Heart left ventricle (tissue), 16 donors: ENCODE data around the gene CC2D2A. TPM values are rescaled to one million over a fixed set of nuclear protein-coding genes. Genes with fewer than 3 reads are reported as not detected.

Experiments used
- ATAC-seq, 4 donors: fragments of 200-7000 bp; cut with Tn5 transposase; one replicate each; pipeline ENCODE4 v1.9.1; 2020 to 2022; ENCODE audit warnings: moderate library complexity in 4 of 4, mild to moderate bottlenecking in 3 of 4, moderate number of reproducible peaks in 1 of 4
- DNase-seq, 5 donors: peaks; one replicate each; pipeline ENCODE4 v3.0.0-alpha.2; 2020
- H3K27ac ChIP-seq, 12 donors: fragments of 200-600 bp; sonication (generic) in 4 of 12; one replicate each; pipeline versions ENCODE4 v1.5.0 to v1.8.0; 2016 to 2022; ENCODE audit warnings: mild to moderate bottlenecking in 2 of 12
- H3K27me3 ChIP-seq, 9 donors: fragments of 200-600 bp; sonication (generic) in 2 of 9; one replicate each; pipeline versions ENCODE4 v1.5.1 to v1.8.0; 2016 to 2022; ENCODE audit warnings: mild to moderate bottlenecking in 3 of 9
- H3K36me3 ChIP-seq, 9 donors: fragments of 200-600 bp; sonication (generic) in 2 of 9; one replicate each; pipeline versions ENCODE4 v1.5.0 to v1.8.0; 2018 to 2022; ENCODE audit warnings: mild to moderate bottlenecking in 2 of 9
- H3K4me1 ChIP-seq, 12 donors: fragments of 200-600 bp; sonication (generic) in 4 of 12; one replicate each; pipeline versions ENCODE4 v1.5.0 to v1.8.0; 2016 to 2022; ENCODE audit warnings: mild to moderate bottlenecking in 3 of 12
- H3K4me3 ChIP-seq, 12 donors: fragments of 200-600 bp; sonication (generic) in 4 of 12; one replicate each; pipeline versions ENCODE4 v1.5.0 to v1.8.0; 2017 to 2022; ENCODE audit warnings: mild to moderate bottlenecking in 9 of 12, moderate library complexity in 4 of 12
- H3K9me3 ChIP-seq, 12 donors: fragments of 200-600 bp; sonication (generic) in 4 of 12; one replicate each; pipeline versions ENCODE4 v1.5.0 to v1.8.0; 2016 to 2022; ENCODE audit warnings: mild to moderate bottlenecking in 1 of 12
- CTCF ChIP-seq, 12 donors: fragments of 200-600 bp; sonication (generic) in 4 of 12; IDR thresholded peaks; one replicate each; pipeline versions ENCODE4 v1.5.0 to v1.8.0; 2018 to 2022; ENCODE audit warnings: antibody characterized with exemption in 12 of 12, mild to moderate bottlenecking in 5 of 12
- POLR2A ChIP-seq, 2 donors: fragments of 450-650 bp; IDR thresholded peaks; one replicate each; pipeline ENCODE4 v1.6.1; 2017; ENCODE audit warnings: antibody characterized with exemption in 2 of 2, mild to moderate bottlenecking in 2 of 2, moderate library complexity in 2 of 2
- WGBS, 4 donors: extraction: QIAGEN DNeasy Blood & Tissue Kit in 2 of 4; methylation state at CpG; one replicate each; pipeline versions ENCODE4 v1.1.5 to v1.1.7; 2013 to 2018; 5-methylcytosine and 5-hydroxymethylcytosine counted together
- intact Hi-C, 10 donors: fragments of 100-400 bp; cut with DNase I; formaldehyde crosslinking; loops; one replicate each; pipeline versions ENCODE4 v1.11.1 to v1.14.2; 2022
- long read RNA-seq, 3 donors: library from polyadenylated mRNA; unstranded; transcript quantifications; one replicate each; pipeline ENCODE4 v2.0.0, GENCODE V29; 2020 to 2021
- polyA plus RNA-seq, 2 donors: library from polyadenylated mRNA; stranded (reverse); fragments of 200-250 nt; gene quantifications; one replicate each; pipeline ENCODE4 v1.2.3, GENCODE V29; 2013
- total RNA-seq, 9 donors: library from RNA; depleted of rRNA in 2 of 9; stranded (reverse); fragments of >200 nt in 2 of 9; fragmentation: NEBNext Ultra II Directional in 3 of 9; extraction: Animal tissue kit (Norgen Biotek cat#: 25700) in 3 of 9; gene quantifications; one replicate each; pipeline versions ENCODE4 v1.1.0 to v1.2.4, GENCODE V29; 2016 to 2023
- donor health status: ischemic (EF 13 %, LVEDD 7.1; RV severe dilation, severe dysfunction).
- donor health status: healthy with polysubstance abuse.
- donor health status: DM: no; HTN: yes; CAD: no.
- donor health status: DM: no; HTN: no; CAD: no.
- donor health status: ischemic (EF 25% LVEDD 6.9; RV normal size, moderate dysfunction).
- donor health status: ischemic (EF 25% LVEDD 5.7; RV mildly dilated, moderate dysfunction).
- donor health status: healthy.
- donor health status: DM: yes; HTN: yes; CAD: no.
- donor health status: ischemic (EF 35%, LVEDD 5.7; RV mildly dilated, moderate dysfunction).
- donor health status: nonischemic (EF 11% LVEDD 7.7; RV severe dilation, severe dysfunction).
- donor health status: DM: yes; HTN: yes; CAD: no.
- donor health status: PGD.
- donor health status: ischemic (EF 29% LVEDD 5.4; RV normal size, mild dysfunction).
- donor health status: nonischemic (EF 23%, LVEDD 6.1; RV moderate dilation, normal function).

CC2D2A gene
- total RNA-seq (10 to 100 TPM in 3 of 9 donors, 1 to 10 TPM in 6; 3.1 to 14.4 (median 9.0) TPM), polyA plus RNA-seq (1 to 10 TPM; 3.4 to 5.6 TPM)
- long read RNA-seq, donor 1, partial matches to known transcripts: 3 of 9 reads
- long read RNA-seq, donor 1, other reads (novel, unspliced or antisense): 3 of 9 reads
- long read RNA-seq, donor 2, partial matches to known transcripts: 2 of 6 reads
- long read RNA-seq, donor 2, other reads (novel, unspliced or antisense): 1 of 6 reads
- long read RNA-seq, donor 3, partial matches to known transcripts: 0 of 5 reads
- long read RNA-seq, donor 3, other reads (novel, unspliced or antisense): 3 of 5 reads

GRCh38 chr4:15469402-15470127 lies at the start of gene CC2D2A:
CC2D2A (plus strand) TSS chr4:15469882; CDS start chr4:15475933, 6,051 bp downstream.
- no peak for TF ChIP-seq POLR2A (IDR thresholded peaks at IDR 0.05)
- no peak for TF ChIP-seq CTCF (IDR thresholded peaks at IDR 0.05)
- peak; percentile 78 to 94 (median 90) for ATAC-seq
- peak in 2 of 5 donors; percentile 22 to 35 for DNase-seq
- Histone ChIP-seq H3K27ac (peak within 1 kb of the TSS in 11 of 12 donors; percentile 1 to 74 (median 42)), H3K4me3 (peak within 1 kb of the TSS; percentile 28 to 76 (median 62)), H3K27me3 (no peaks in the 10 kb centered on the region), H3K36me3 (peaks cover 0 to 1% (median 0%) of the 10 kb centered on the region in 9 donors), H3K4me1 (peaks cover 0 to 37% (median 12%) of the 10 kb centered on the region in 12 donors), H3K9me3 (no peaks in the 10 kb centered on the region)
- whole genome bisulfite sequencing, 4 donors: 3 to 5% (median 4%) methylated on average over 14 of the region's 14 CpGs
- intact Hi-C loops: loop anchor here in 3 of 10 donors (10.0 kb wide), 5 partner anchors 185 to 1835 kb away; partner anchors contain the start of genes CPEB2 (in 1 of the 3) and FBXL5 (in 1 of the 3)

GRCh38 chr4:15420642-15421041 lies 49.0 kb upstream of the CC2D2A start:
- intact Hi-C loops: loop anchor here in 1 of 10 donors (5.0 kb wide), 1 partner anchor 53 kb away; no protein-coding TSS in a partner anchor
- no peak overlapping the region for H3K4me3 ChIP-seq
- H3K4me1 ChIP-seq: peaks cover 0 to 11% (median 0%) of the 10 kb centered on the region in 12 donors
- ATAC-seq (peak in 3 of 4 donors; percentile 34 to 81 (median 48)), DNase-seq (no peak)
- TF ChIP-seq CTCF (IDR thresholded peaks at IDR 0.05): no peak
- no peaks in the 10 kb centered on the region for H3K27me3 ChIP-seq
- H3K9me3 ChIP-seq: no peaks in the 10 kb centered on the region
- 37 to 72% (median 59%) methylated on average over 2 of the region's 2 CpGs for WGBS, 4 donors
- H3K36me3 ChIP-seq: no peaks in the 10 kb centered on the region
- H3K27ac ChIP-seq: no peak overlapping the region

- Histone ChIP-seq H3K27ac (no peak overlapping the region), H3K4me1 (peaks cover 0 to 12% (median 0%) of the 10 kb centered on the region in 12 donors), H3K4me3 (no peak overlapping the region), H3K9me3 (no peaks in the 10 kb centered on the region), H3K36me3 (no peaks in the 10 kb centered on the region), H3K27me3 (no peaks in the 10 kb centered on the region)
- intact Hi-C loops: loop anchor here in 1 of 10 donors (5.0 kb wide), 1 partner anchor 56 kb away; no protein-coding TSS in a partner anchor
- WGBS, 4 donors: 62 to 84% (median 72%) methylated on average over 5 of the region's 5 CpGs
- ATAC-seq (no peak), DNase-seq (no peak)
- TF ChIP-seq CTCF (IDR thresholded peaks at IDR 0.05) (no peak), POLR2A (IDR thresholded peaks at IDR 0.05) (no peak)
Observed at GRCh38 chr4:15423285-15423711, 46.4 kb upstream of the CC2D2A start.

GRCh38 chr4:15425520-15425919 lies 44.2 kb upstream of the CC2D2A start:
- 92 to 96% (median 95%) methylated on average over 2 of the region's 2 CpGs for WGBS, 4 donors
- ATAC-seq (no peak), DNase-seq (no peak)
- intact Hi-C loops: no loop called here
- no peaks in the 10 kb centered on the region for H3K36me3 ChIP-seq
- no peak overlapping the region for H3K4me3 ChIP-seq
- no peak overlapping the region for H3K27ac ChIP-seq
- peaks cover 0 to 19% (median 0%) of the 10 kb centered on the region in 12 donors for H3K4me1 ChIP-seq
- TF ChIP-seq POLR2A (IDR thresholded peaks at IDR 0.05): no peak
- H3K27me3 ChIP-seq: no peaks in the 10 kb centered on the region
- no peaks in the 10 kb centered on the region for H3K9me3 ChIP-seq
